Measurements from ENCODE around the gene KCNQ5. TPM values are rescaled to one million over a fixed set of nuclear protein-coding genes. Genes with fewer than 3 reads are reported as not detected.

Gene KCNQ5
- total RNA-seq, 4 donors from 2014 or later: 0.14 to 1.2 (median 0.48) TPM; not detected in 1

DNA sequence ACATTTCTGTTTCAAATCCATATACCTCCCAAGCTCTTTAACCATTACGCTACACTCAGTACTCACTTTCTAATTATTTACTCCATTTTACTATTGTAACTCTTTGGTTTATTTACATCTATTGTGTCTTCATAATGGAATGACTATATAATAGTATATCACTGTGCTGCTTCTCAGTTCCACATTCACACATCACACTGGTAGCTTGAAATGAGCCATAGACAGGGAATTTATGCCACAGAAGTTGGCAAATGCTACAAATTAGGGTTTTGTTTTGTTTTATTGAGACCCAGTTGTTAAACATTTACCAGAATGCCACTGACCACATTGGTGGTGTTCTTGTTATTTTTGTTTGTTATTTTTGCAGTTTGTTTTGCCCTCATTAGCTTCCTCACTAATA lies 213.9 kb downstream of the KCNQ5 start:
- H3K4me3 ChIP-seq: no peak overlapping the region
- no peaks in the 10 kb centered on the region for H3K9me3 ChIP-seq
- no peaks in the 10 kb centered on the region for H3K27me3 ChIP-seq
- no peak overlapping the region for H3K27ac ChIP-seq
- H3K36me3 ChIP-seq: no peaks in the 10 kb centered on the region
- WGBS, 2 donors (ENCODE audit: low coverage in 1 of 2): 93 to 100% methylated on average over 1 of the region's 1 CpG
- intact Hi-C loops (cut with DNase I; ENCODE audit: low total_unique reads) (no loop called here), in situ Hi-C loops (cut with MboI; ENCODE audit: low pct_ligation_motif_present in 1 of 4, low pct_unique_long_range_greater_than_20kb in 1 of 4, low sequenced_read_pairs in 3 of 4) (no loop called here)
- TF ChIP-seq POLR2AphosphoS5 (IDR thresholded peaks at IDR 0.05) (no peak), POLR2A (IDR thresholded peaks at IDR 0.05) (no peak), EP300 (IDR thresholded peaks at IDR 0.05; ENCODE audit: low read depth) (no peak)
- TF ChIP-seq, protein P1, sequence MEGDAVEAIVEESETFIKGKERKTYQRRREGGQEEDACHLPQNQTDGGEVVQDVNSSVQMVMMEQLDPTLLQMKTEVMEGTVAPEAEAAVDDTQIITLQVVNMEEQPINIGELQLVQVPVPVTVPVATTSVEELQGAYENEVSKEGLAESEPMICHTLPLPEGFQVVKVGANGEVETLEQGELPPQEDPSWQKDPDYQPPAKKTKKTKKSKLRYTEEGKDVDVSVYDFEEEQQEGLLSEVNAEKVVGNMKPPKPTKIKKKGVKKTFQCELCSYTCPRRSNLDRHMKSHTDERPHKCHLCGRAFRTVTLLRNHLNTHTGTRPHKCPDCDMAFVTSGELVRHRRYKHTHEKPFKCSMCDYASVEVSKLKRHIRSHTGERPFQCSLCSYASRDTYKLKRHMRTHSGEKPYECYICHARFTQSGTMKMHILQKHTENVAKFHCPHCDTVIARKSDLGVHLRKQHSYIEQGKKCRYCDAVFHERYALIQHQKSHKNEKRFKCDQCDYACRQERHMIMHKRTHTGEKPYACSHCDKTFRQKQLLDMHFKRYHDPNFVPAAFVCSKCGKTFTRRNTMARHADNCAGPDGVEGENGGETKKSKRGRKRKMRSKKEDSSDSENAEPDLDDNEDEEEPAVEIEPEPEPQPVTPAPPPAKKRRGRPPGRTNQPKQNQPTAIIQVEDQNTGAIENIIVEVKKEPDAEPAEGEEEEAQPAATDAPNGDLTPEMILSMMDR (IDR thresholded peaks at IDR 0.05): no peak
- no peak for DNase-seq
- H3K4me1 ChIP-seq: no peaks in the 10 kb centered on the region

DNA sequence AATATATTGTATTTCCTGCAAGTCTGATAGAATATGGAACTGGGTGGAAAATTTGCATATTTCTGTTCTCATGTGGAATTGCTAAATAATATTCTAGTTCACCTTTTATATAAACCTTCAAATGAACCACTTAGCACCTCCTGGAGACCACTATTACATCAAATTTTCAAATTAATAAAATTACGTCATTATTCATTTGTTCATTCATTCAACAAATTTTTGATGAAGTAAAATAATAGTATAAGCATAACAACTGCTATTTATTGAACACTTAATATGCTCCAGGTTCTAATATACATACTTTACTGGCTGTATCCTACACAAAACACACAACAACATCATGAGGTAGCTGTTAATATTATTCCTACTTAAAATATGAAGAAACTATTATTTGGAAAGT lies 215.1 kb downstream of the KCNQ5 start:
- Histone ChIP-seq H3K4me3 (no peak overlapping the region), H3K27me3 (no peaks in the 10 kb centered on the region), H3K9me3 (no peaks in the 10 kb centered on the region), H3K4me1 (no peaks in the 10 kb centered on the region), H3K27ac (no peak overlapping the region), H3K36me3 (no peaks in the 10 kb centered on the region)
- 81 to 92% methylated on average over 1 of the region's 1 CpG for WGBS, 2 donors (ENCODE audit: low coverage in 1 of 2)
- DNase-seq: no peak
- TF ChIP-seq EP300 (IDR thresholded peaks at IDR 0.05; ENCODE audit: low read depth): no peak
- TF ChIP-seq, protein P1 (IDR thresholded peaks at IDR 0.05): no peak
- TF ChIP-seq POLR2A (IDR thresholded peaks at IDR 0.05): no peak
- no peak for TF ChIP-seq POLR2AphosphoS5 (IDR thresholded peaks at IDR 0.05)
- in situ Hi-C loops (cut with MboI; ENCODE audit: low pct_ligation_motif_present in 1 of 4, low pct_unique_long_range_greater_than_20kb in 1 of 4, low sequenced_read_pairs in 3 of 4): no loop called here
- intact Hi-C loops (cut with DNase I; ENCODE audit: low total_unique reads): no loop called here

DNA sequence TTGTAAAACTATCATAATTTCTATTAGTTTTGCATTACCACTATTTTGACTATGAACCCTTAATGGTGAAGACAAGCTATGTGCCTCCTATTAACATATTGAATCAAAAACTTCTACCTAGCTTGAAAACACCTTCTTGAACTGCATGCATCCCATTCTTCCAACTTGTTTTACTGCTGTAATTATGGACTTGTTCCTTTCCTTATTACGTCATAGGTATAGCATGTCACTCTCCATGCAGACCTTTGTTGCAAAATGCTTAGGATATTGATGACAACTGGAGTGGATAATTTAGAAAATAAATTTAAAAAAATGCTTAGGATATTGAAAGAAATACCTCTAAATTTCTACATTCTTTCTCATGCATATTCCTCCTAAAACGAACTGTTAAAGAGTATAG lies 219.3 kb downstream of the KCNQ5 start:
- Histone ChIP-seq H3K36me3 (no peaks in the 10 kb centered on the region), H3K9me3 (no peaks in the 10 kb centered on the region), H3K4me1 (no peaks in the 10 kb centered on the region), H3K27ac (no peak overlapping the region), H3K4me3 (no peak overlapping the region), H3K27me3 (no peaks in the 10 kb centered on the region)
- WGBS, 2 donors (ENCODE audit: low coverage in 1 of 2): 51 to 66% methylated on average over 2 of the region's 2 CpGs
- intact Hi-C loops (cut with DNase I; ENCODE audit: low total_unique reads) (no loop called here), in situ Hi-C loops (cut with MboI; ENCODE audit: low pct_ligation_motif_present in 1 of 4, low pct_unique_long_range_greater_than_20kb in 1 of 4, low sequenced_read_pairs in 3 of 4) (no loop called here)
- no peak for TF ChIP-seq EP300 (IDR thresholded peaks at IDR 0.05; ENCODE audit: low read depth)
- TF ChIP-seq, protein P1 (IDR thresholded peaks at IDR 0.05): no peak
- TF ChIP-seq POLR2A (IDR thresholded peaks at IDR 0.05): no peak
- no peak for TF ChIP-seq POLR2AphosphoS5 (IDR thresholded peaks at IDR 0.05)
- no peak for DNase-seq

DNA sequence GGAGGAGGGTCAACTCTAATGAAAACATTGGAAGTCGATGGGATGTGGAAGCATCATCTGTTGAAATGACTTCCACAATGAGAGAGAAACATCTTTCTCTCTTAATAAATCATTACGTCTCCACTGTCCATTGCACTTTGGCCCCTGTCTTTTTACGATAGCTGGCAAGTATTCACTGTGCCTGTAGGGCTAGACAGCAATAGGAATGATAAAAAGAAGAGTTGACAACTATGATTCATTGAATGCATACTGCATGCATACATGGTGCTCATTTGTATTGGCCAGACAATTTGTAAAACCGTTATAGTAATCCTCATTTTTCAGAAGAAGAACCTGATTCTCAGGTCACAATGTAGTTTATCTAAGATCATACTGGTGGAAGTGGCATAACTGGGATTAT lies 220.3 kb downstream of the KCNQ5 start:
- DNase-seq: no peak
- H3K27me3 ChIP-seq: no peaks in the 10 kb centered on the region
- no peak for TF ChIP-seq EP300 (IDR thresholded peaks at IDR 0.05; ENCODE audit: low read depth)
- TF ChIP-seq, protein P1 (IDR thresholded peaks at IDR 0.05): no peak
- no peak for TF ChIP-seq POLR2AphosphoS5 (IDR thresholded peaks at IDR 0.05)
- no peak for TF ChIP-seq POLR2A (IDR thresholded peaks at IDR 0.05)
- in situ Hi-C loops (cut with MboI; ENCODE audit: low pct_ligation_motif_present in 1 of 4, low pct_unique_long_range_greater_than_20kb in 1 of 4, low sequenced_read_pairs in 3 of 4) (no loop called here), intact Hi-C loops (cut with DNase I; ENCODE audit: low total_unique reads) (no loop called here)
- H3K4me3 ChIP-seq: no peak overlapping the region
- no peaks in the 10 kb centered on the region for H3K36me3 ChIP-seq
- H3K4me1 ChIP-seq: no peaks in the 10 kb centered on the region
- no peak overlapping the region for H3K27ac ChIP-seq
- 35 to 58% methylated on average over 3 to 4 of the region's 4 CpGs for WGBS, 2 donors (ENCODE audit: low coverage in 1 of 2)
- no peaks in the 10 kb centered on the region for H3K9me3 ChIP-seq

Data from transverse colon (tissue), 4 donors.